Fibroblast of lung (primary cell): ENCODE measurements around the gene YWHAG.

Source experiments
- EZH2 ChIP-seq: IDR thresholded peaks from 2 replicates; pipeline ENCODE4 v1.5.1; 2012; ENCODE audit warnings: low read length, control low read depth, mild to moderate bottlenecking; ENCODE audit errors: missing control alignments
- TF ChIP-seq, protein P1 (sequence below), 2 donors: IDR thresholded peaks in 1 of 2; conservative IDR thresholded peaks in 1 of 2; 1 replicate in 1 of 2; 2 replicates in 1 of 2; pipeline ENCODE4 v1.5.1; 2011 to 2012; ENCODE audit warnings: low read length in 2 of 2, control low read depth in 1 of 2, inconsistent platforms in 1 of 2, low read depth in 1 of 2, mild to moderate bottlenecking in 1 of 2

GRCh38 chr7:76397409-76398183 lies 38.8 kb upstream of the YWHAG start:
- TF ChIP-seq, protein P1, sequence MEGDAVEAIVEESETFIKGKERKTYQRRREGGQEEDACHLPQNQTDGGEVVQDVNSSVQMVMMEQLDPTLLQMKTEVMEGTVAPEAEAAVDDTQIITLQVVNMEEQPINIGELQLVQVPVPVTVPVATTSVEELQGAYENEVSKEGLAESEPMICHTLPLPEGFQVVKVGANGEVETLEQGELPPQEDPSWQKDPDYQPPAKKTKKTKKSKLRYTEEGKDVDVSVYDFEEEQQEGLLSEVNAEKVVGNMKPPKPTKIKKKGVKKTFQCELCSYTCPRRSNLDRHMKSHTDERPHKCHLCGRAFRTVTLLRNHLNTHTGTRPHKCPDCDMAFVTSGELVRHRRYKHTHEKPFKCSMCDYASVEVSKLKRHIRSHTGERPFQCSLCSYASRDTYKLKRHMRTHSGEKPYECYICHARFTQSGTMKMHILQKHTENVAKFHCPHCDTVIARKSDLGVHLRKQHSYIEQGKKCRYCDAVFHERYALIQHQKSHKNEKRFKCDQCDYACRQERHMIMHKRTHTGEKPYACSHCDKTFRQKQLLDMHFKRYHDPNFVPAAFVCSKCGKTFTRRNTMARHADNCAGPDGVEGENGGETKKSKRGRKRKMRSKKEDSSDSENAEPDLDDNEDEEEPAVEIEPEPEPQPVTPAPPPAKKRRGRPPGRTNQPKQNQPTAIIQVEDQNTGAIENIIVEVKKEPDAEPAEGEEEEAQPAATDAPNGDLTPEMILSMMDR (conservative IDR thresholded peaks at IDR 0.05 in 1 of 2, IDR thresholded peaks at IDR 0.05 in 1 of 2; ENCODE audit: low read depth in 1 of 2, low read length in 2 of 2) = no peak
- no peak for TF ChIP-seq EZH2
